ENCODE results near the gene GIPC1.
"Not testable (repeated sequence)": the region's sequence is repeated elsewhere in the genome, so short reads cannot be mapped to it uniquely, and the experiment has no call there.

Gene GIPC1, protein sequence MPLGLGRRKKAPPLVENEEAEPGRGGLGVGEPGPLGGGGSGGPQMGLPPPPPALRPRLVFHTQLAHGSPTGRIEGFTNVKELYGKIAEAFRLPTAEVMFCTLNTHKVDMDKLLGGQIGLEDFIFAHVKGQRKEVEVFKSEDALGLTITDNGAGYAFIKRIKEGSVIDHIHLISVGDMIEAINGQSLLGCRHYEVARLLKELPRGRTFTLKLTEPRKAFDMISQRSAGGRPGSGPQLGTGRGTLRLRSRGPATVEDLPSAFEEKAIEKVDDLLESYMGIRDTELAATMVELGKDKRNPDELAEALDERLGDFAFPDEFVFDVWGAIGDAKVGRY

DNA sequence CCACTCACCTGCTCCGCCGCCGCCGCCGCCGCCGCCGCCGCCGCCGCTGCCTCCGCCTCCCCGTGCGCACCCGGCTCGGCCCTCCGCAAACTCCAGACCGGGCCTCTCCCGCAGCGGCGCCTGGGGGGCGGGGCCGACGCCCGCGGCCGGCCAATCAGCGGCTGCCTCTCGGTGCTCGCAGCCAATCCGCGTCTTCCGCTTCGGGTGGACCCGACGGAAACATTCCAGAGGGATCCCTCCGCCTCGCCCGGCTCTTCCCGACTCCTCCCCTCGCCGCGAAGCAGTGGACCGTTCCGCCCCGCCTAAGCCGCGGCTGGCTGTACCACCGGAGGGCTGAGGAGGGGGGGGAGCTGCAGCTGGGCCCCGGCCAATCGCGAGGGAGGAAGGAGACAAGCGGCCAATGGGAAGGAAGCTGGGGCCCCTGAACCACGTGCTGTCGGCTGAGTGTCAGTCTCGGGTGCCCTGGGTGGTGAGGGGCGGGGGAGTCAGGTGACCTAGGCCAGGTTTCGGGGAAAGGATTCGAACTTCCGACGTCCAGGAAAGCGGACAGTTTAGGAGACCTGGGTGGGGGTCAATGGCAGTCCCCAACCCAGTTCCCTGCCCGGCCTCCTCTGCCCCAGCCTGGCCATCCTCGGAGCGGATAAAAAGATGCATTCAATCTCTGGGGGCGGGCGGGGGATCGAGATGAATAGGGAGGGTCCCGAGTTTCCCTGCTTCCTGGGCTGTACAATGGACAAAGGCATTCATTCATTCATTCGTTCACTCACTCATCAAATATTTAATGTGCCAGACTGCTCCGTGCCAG, at the start of gene GIPC1:
Gene GIPC1, minus strand, starts transcription at position 99 of the 805 bp plus-strand sequence. CDS start 13,151 bp downstream, outside the sequence.
- peak; percentile 92 for DNase-seq (ENCODE audit: low read depth, low spot score)
- H3K4me3 ChIP-seq (ENCODE audit: low read depth, low read length) = peak within 1 kb of the TSS; percentile 85
- TF ChIP-seq, protein P1, sequence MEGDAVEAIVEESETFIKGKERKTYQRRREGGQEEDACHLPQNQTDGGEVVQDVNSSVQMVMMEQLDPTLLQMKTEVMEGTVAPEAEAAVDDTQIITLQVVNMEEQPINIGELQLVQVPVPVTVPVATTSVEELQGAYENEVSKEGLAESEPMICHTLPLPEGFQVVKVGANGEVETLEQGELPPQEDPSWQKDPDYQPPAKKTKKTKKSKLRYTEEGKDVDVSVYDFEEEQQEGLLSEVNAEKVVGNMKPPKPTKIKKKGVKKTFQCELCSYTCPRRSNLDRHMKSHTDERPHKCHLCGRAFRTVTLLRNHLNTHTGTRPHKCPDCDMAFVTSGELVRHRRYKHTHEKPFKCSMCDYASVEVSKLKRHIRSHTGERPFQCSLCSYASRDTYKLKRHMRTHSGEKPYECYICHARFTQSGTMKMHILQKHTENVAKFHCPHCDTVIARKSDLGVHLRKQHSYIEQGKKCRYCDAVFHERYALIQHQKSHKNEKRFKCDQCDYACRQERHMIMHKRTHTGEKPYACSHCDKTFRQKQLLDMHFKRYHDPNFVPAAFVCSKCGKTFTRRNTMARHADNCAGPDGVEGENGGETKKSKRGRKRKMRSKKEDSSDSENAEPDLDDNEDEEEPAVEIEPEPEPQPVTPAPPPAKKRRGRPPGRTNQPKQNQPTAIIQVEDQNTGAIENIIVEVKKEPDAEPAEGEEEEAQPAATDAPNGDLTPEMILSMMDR (IDR thresholded peaks at IDR 0.05; ENCODE audit: insufficient read depth, low read length, missing control alignments) = no peak
- ChIA-PET CTCF (interaction anchor here (1.3 to 4.5 kb wide), 7 partner anchors 8 to 60 kb away, joined by 3 to 32 read pairs (median 7); partner anchors contain the start of gene PTGER1), POLR2A (interaction anchor here (0.6 to 1.0 kb wide), 3 partner anchors 9 to 22 kb away, joined by 3 to 6 read pairs (median 4); partner anchors contain the start of gene DNAJB1)

DNA sequence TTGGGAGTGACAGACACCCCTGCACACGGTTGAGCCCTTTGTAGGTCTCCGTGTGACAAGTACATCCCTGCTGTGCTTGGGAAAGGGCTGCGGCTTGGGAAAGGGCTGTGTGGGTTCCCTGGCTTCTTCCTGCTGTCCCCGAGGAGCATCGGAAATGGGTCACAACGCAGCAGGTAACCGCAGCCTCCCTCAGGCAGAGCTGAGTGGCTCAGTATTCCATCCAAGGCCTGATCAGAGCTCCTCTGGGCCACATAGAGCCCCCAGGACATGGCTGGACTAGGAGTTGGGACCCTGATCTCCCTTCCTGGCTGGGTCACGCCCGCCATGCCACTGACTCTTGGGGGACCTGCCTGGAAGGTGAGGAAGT, 49.8 kb upstream of the GIPC1 start:
- TF ChIP-seq, protein P1 (IDR thresholded peaks at IDR 0.05; ENCODE audit: insufficient read depth, low read length, missing control alignments) = no peak
- ChIA-PET CTCF (interaction anchor here (7.2 kb wide), 1 partner anchor 10 kb away, joined by 70 read pairs; no protein-coding TSS in a partner anchor), POLR2A (no interaction called here)
- DNase-seq (ENCODE audit: low read depth, low spot score) = no peak
- no peak overlapping the region for H3K4me3 ChIP-seq (ENCODE audit: low read depth, low read length)

DNA sequence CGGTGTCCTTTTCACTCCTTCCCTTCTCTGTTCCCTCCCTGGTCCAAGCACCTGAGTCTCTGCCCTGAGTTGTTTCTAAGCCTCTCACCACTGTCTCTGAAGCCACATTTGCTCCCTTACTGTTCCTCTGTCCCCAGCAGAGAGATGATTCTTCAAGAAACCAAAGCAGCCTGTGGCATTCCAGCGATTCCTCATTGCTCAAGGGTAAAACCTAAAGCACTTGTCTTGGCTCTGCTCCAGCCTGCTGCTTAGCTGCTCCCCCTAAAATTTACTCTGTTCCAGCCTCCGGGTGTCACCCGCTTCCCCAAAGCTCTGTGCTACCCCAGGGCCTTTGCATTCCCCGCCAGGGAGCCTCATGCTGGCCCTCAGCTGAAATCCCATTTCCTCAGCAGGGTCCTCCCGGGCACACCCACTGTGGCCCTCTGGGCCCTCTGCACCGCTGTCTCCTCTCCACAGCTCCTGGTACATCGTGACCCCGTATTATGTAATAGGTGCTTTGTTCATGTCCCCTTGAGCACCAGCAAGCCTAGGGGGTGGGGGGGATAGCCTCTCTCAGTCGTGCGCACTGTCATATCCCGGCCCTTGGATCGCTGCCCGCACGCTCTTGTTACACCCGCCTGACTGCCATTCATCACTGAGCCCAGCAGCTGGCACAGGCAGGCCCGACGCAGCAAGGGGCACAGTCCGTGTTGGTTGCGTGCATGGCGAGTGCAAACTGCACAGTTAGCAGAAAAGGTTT, 49.2 kb upstream of the GIPC1 start:
- CTCF ChIA-PET = interaction anchor here (7.2 kb wide), 1 partner anchor 11 kb away, joined by 70 read pairs; no protein-coding TSS in a partner anchor
- TF ChIP-seq, protein P1 (IDR thresholded peaks at IDR 0.05; ENCODE audit: insufficient read depth, low read length, missing control alignments) = no peak
- H3K4me3 ChIP-seq (ENCODE audit: low read depth, low read length) = no peak overlapping the region
- POLR2A ChIA-PET = no interaction called here
- DNase-seq (ENCODE audit: low read depth, low spot score) = no peak

DNA sequence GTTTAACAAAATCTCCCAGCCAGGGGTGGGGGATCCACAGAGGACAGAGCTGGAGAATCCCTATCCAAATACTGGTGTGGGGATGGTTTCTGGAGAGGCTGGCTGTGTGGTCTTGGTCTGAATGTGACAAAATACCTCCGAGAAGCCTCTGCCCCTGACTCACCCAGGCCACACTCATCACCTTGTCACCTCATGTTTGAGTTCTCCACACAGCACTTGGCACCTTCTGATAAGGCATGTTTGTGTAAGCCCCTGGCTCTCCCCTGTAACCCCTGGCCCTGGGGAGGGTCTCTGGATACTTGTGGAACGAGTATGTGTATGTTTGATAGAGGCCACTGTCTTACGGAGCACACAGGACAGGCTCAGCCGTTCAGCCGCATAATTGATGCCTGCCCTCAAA, 48.1 kb upstream of the GIPC1 start:
- DNase-seq (ENCODE audit: low read depth, low spot score) = no peak
- TF ChIP-seq, protein P1 (IDR thresholded peaks at IDR 0.05; ENCODE audit: insufficient read depth, low read length, missing control alignments) = no peak
- no peak overlapping the region for H3K4me3 ChIP-seq (ENCODE audit: low read depth, low read length)
- POLR2A ChIA-PET = no interaction called here
- CTCF ChIA-PET = interaction anchor here (7.2 kb wide), 1 partner anchor 12 kb away, joined by 70 read pairs; no protein-coding TSS in a partner anchor

DNA sequence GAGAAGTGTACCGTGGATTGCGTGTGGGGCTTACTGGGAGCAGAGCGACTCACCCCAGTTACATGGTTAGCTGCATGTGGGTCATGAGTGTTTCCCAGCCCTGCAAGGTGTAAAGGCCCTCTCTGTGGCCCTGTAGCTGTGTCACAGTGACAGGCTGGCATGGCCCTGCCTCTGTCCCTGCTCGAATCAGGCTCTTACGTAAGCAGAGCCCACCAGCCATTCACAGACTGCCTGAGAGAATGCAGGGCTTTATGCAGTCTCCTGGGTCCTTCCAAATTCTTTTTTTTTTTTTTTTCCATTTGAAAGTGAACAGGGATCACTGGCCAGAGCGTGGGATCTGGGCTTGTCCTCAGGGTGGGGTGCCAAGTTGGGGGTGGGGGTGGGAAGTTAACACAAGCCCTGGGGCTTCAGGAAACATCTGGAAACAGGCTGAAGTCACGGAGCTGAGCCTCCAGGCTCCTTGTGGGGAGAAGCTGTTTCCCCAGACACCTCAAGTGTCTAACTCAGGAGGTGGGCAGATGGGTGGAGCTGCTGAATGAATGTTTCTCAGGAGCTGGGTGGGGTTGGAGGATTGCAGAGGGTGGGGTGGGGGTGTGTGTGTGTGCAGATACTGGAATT, 46.9 kb upstream of the GIPC1 start:
- H3K4me3 ChIP-seq (ENCODE audit: low read depth, low read length) = no peak overlapping the region
- TF ChIP-seq, protein P1 (IDR thresholded peaks at IDR 0.05; ENCODE audit: insufficient read depth, low read length, missing control alignments) = no peak
- CTCF ChIA-PET = interaction anchor here (7.2 kb wide), 1 partner anchor 13 kb away, joined by 70 read pairs; no protein-coding TSS in a partner anchor
- POLR2A ChIA-PET = no interaction called here
- no peak for DNase-seq (ENCODE audit: low read depth, low spot score)

DNA sequence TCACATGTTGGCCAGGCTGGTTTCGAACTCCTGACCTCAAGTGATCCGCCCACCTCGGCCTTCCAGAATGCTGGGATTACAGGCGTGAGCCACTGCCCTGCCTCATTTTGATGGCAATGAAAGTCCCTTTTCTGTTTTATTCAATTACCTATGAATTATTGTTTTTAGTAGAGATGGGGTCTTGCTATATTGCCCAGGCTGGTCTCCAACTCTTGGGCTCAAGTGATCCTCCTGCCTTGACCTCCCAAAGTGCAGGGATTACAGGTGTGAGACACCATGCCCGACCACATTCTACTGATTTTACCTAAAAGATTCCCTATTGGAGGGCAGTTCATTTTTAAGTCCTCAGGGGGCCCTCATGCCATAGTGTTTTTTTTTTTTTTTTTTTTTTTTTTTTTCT, 46.1 kb upstream of the GIPC1 start:
- POLR2A ChIA-PET; H3K4me3 ChIP-seq (ENCODE audit: low read depth, low read length); DNase-seq (ENCODE audit: low read depth, low spot score): not testable (repeated sequence)
- CTCF ChIA-PET = interaction anchor here (1.3 to 7.2 kb wide), 2 partner anchors 10 to 14 kb away, joined by 3 to 70 read pairs; no protein-coding TSS in a partner anchor

Measured in AG04449 (cell line).